ENCODE measurements around the gene RAB2B.

GRCh38 chr14:21514341-21514740, 37.6 kb upstream of the RAB2B start:
- TF ChIP-seq CTCF (IDR thresholded peaks at IDR 0.05; ENCODE audit: low read depth, low read length) (no peak), POLR2A (IDR thresholded peaks at IDR 0.05; ENCODE audit: extremely low read depth, insufficient read length) (no peak), MAX (IDR thresholded peaks at IDR 0.05; ENCODE audit: low read depth, low read length) (no peak)
